ENCODE data around the gene GRIK3.
"Not testable (repeated sequence)": the region's sequence is repeated elsewhere in the genome, so short reads cannot be mapped to it uniquely, and the experiment has no call there.

Gene GRIK3

GRCh38 chr1:36934061-36934460 lies 100.3 kb downstream of the GRIK3 start:
- no peak for FAIRE-seq

- no peak for FAIRE-seq
These were observed 106.5 kb downstream of the GRIK3 start for GRCh38 chr1:36927826-36928225.

GRCh38 chr1:36925251-36925650 lies 109.1 kb downstream of the GRIK3 start:
- FAIRE-seq, result no peak

GRCh38 chr1:36924282-36924811 lies 110.0 kb downstream of the GRIK3 start:
- no peak for FAIRE-seq

- FAIRE-seq, result peak; percentile 89
These were observed 111.5 kb downstream of the GRIK3 start for GRCh38 chr1:36922593-36923426.

GRCh38 chr1:36922071-36922470 lies 112.2 kb downstream of the GRIK3 start:
- no peak for FAIRE-seq

GRCh38 chr1:36920801-36921405 lies 113.4 kb downstream of the GRIK3 start:
- no peak for FAIRE-seq

- no peak for FAIRE-seq
These were observed 113.9 kb downstream of the GRIK3 start for GRCh38 chr1:36920371-36920770.

- no peak for FAIRE-seq
These were observed 114.7 kb downstream of the GRIK3 start for GRCh38 chr1:36919491-36920145.

- no peak for FAIRE-seq
These were observed 115.7 kb downstream of the GRIK3 start for GRCh38 chr1:36918604-36919003.

GRCh38 chr1:36916542-36916941 lies 117.8 kb downstream of the GRIK3 start:
- not testable (repeated sequence) for FAIRE-seq

GRCh38 chr1:36913484-36914060 lies 120.7 kb downstream of the GRIK3 start:
- FAIRE-seq, result no peak

GRCh38 chr1:36913016-36913415 lies 121.3 kb downstream of the GRIK3 start:
- FAIRE-seq, result no peak

GRCh38 chr1:36912365-36912865 lies 121.9 kb downstream of the GRIK3 start:
- no peak for FAIRE-seq

- FAIRE-seq, result no peak
These were observed 122.6 kb downstream of the GRIK3 start for GRCh38 chr1:36911561-36912364.

- no peak for FAIRE-seq
These were observed 123.3 kb downstream of the GRIK3 start for GRCh38 chr1:36910886-36911540.

GRCh38 chr1:36909946-36910725 lies 124.2 kb downstream of the GRIK3 start:
- FAIRE-seq, result no peak

- FAIRE-seq, result not testable (repeated sequence)
These were observed 125.0 kb downstream of the GRIK3 start for GRCh38 chr1:36909359-36909758.

GRCh38 chr1:36908096-36908495 lies 126.2 kb downstream of the GRIK3 start:
- FAIRE-seq, result no peak

GRCh38 chr1:36906555-36906954 lies 127.8 kb downstream of the GRIK3 start:
- no peak for FAIRE-seq

GRCh38 chr1:36905941-36906340 lies 128.4 kb downstream of the GRIK3 start:
- FAIRE-seq, result no peak

Data from islet of Langerhans (tissue), 1 donor.